Body of pancreas (tissue), 4 donors: Measurements from ENCODE around the gene IQSEC1.

Source experiments
- CTCF ChIP-seq, 7 experiments: fragments of 450-650 bp in 4 of 7; fragments of 200-600 bp in 3 of 7; sonication (generic) in 3 of 7; IDR thresholded peaks; one replicate each; pipeline ENCODE4 v1.5.1; 2016 to 2019; ENCODE audit warnings: antibody characterized with exemption in 7 of 7
- POLR2A ChIP-seq, 3 donors: fragments of 450-650 bp; IDR thresholded peaks; one replicate each; pipeline ENCODE4 v1.6.1; 2016; ENCODE audit warnings: antibody characterized with exemption in 3 of 3, mild to moderate bottlenecking in 2 of 3

- no peak for TF ChIP-seq CTCF (IDR thresholded peaks at IDR 0.05)
- no peak for TF ChIP-seq POLR2A (IDR thresholded peaks at IDR 0.05)
Observed at GRCh38 chr3:12918231-12918630, 155.0 kb downstream of the IQSEC1 start.
